IMR-90 (cell line): Measurements from ENCODE around the gene TRAPPC10. TPM values are rescaled to one million over a fixed set of nuclear protein-coding genes. Genes with fewer than 3 reads are reported as not detected.

Experiments used
- ATAC-seq: fragments of 200-7000 bp; cut with Tn5 transposase; 2 replicates; pipeline ENCODE4 v1.9.1; 2020; ENCODE audit warnings: low read depth, mild to moderate bottlenecking, moderate library complexity
- BruUV-seq: library from RNA; stranded (reverse); fragments of 400-500 nt; replicated peaks from 2 replicates; lab custom pipeline; 2021; lab: Mats Ljungman, UMichigan
- CTCF ChIA-PET: fragments of 300-600 bp; formaldehyde crosslinking; extraction: SDS; loops from one replicate; lab custom pipeline; 2021; ENCODE audit warnings: antibody characterized with exemption; lab: Yijun Ruan, JAX
- POLR2A ChIA-PET: fragments of 300-600 bp; sonication (Branson Sonifier 250); formaldehyde crosslinking; loops from one replicate; lab custom pipeline; 2022; ENCODE audit warnings: antibody characterized with exemption; ENCODE audit not compliant: unreplicated experiment; lab: Charles Lee
- DNase-seq: peaks from one replicate; pipeline ENCODE4 v3.0.0; 2013
- H2AFZ ChIP-seq: replicated peaks from 2 replicates; pipeline ENCODE3; 2013; ENCODE audit warnings: low read length, mild to moderate bottlenecking; ENCODE audit not compliant: poor library complexity
- H2AK5ac ChIP-seq: 2 replicates; pipeline ENCODE4 v1.6.1; 2013; ENCODE audit warnings: low read depth, low read length, inconsistent platforms
- H2AK9ac ChIP-seq: replicated peaks from 2 replicates; pipeline ENCODE3; 2013; ENCODE audit warnings: mild to moderate bottlenecking, low read depth, low read length, moderate library complexity; ENCODE audit not compliant: poor library complexity
- H2BK120ac ChIP-seq: 2 replicates; pipeline ENCODE4 v1.6.1; 2013; ENCODE audit warnings: low read depth, low read length, inconsistent platforms
- H2BK15ac ChIP-seq: 3 replicates; pipeline ENCODE4 v1.6.1; 2013; ENCODE audit warnings: low read depth, low read length, inconsistent platforms
- H2BK20ac ChIP-seq: 2 replicates; pipeline ENCODE4 v1.6.1; 2013; ENCODE audit warnings: low read depth, mild to moderate bottlenecking, inconsistent platforms, low read length, moderate library complexity
- H2BK5ac ChIP-seq: 2 replicates; pipeline ENCODE4 v1.6.1; 2013; ENCODE audit warnings: mild to moderate bottlenecking, low read depth, low read length, inconsistent platforms; ENCODE audit not compliant: poor library complexity, severe bottlenecking
- H3K14ac ChIP-seq: replicated peaks from 2 replicates; pipeline ENCODE4 v1.6.1; 2013; ENCODE audit warnings: low read depth, low read length, inconsistent platforms
- H3K18ac ChIP-seq: 2 replicates; pipeline ENCODE4 v1.6.1; 2013; ENCODE audit warnings: low read depth, low read length, control low read depth
- H3K23ac ChIP-seq: 2 replicates; pipeline ENCODE4 v1.6.1; 2013; ENCODE audit warnings: low read depth, low read length, inconsistent platforms
- H3K27ac ChIP-seq: 2 replicates; pipeline ENCODE4 v1.5.1; 2013; ENCODE audit warnings: mild to moderate bottlenecking, control low read depth, low read length; ENCODE audit not compliant: insufficient read depth
- H3K27me3 ChIP-seq: 2 replicates; pipeline ENCODE4 v1.6.1; 2013; ENCODE audit warnings: low read length; ENCODE audit not compliant: control insufficient read depth, insufficient read depth
- H3K36me3 ChIP-seq: 2 replicates; pipeline ENCODE4 v1.6.1; 2013; ENCODE audit warnings: low read length, mixed read lengths; ENCODE audit not compliant: control insufficient read depth, insufficient read depth
- H3K4ac ChIP-seq: 2 replicates; pipeline ENCODE4 v1.6.1; 2013; ENCODE audit warnings: low read depth, low read length, inconsistent platforms
- H3K4me1 ChIP-seq: 2 replicates; pipeline ENCODE4 v1.6.1; 2013; ENCODE audit warnings: low read length, mixed read lengths; ENCODE audit not compliant: control insufficient read depth, insufficient read depth
- H3K4me2 ChIP-seq: 2 replicates; pipeline ENCODE4 v1.6.1; 2013; ENCODE audit warnings: low read depth, mild to moderate bottlenecking, control low read depth, low read length, moderate library complexity
- H3K4me3 ChIP-seq: 2 replicates; pipeline ENCODE4 v1.5.1; 2013; ENCODE audit warnings: low read depth, mild to moderate bottlenecking, control low read depth, low read length, moderate library complexity; ENCODE audit not compliant: insufficient read depth
- H3K56ac ChIP-seq: 2 replicates; pipeline ENCODE4 v1.6.1; 2013; ENCODE audit warnings: low read length, inconsistent platforms; ENCODE audit not compliant: insufficient read depth; ENCODE audit errors: extremely low read depth
- H3K79me1 ChIP-seq, 2 experiments: 2 replicates each; pipeline ENCODE4 v1.6.1; 2013; ENCODE audit warnings: low read length in 2 of 2, inconsistent platforms in 1 of 2, low read depth in 1 of 2
- H3K9ac ChIP-seq: 2 replicates; pipeline ENCODE4 v1.6.1; 2013; ENCODE audit warnings: low read depth, low read length, control low read depth
- H3K9me1 ChIP-seq: 2 replicates; pipeline ENCODE4 v1.6.1; 2013; ENCODE audit warnings: low read length, inconsistent platforms; ENCODE audit not compliant: insufficient read depth
- H3K9me3 ChIP-seq: 2 replicates; pipeline ENCODE4 v1.6.1; 2013; ENCODE audit warnings: low read length; ENCODE audit not compliant: control insufficient read depth, insufficient read depth
- H4K20me1 ChIP-seq: 2 replicates; pipeline ENCODE4 v1.6.1; 2013; ENCODE audit warnings: low read length, inconsistent platforms; ENCODE audit not compliant: insufficient read depth
- H4K5ac ChIP-seq: 2 replicates; pipeline ENCODE4 v1.6.1; 2013; ENCODE audit warnings: mild to moderate bottlenecking, low read depth, low read length, control low read depth
- H4K8ac ChIP-seq, 2 experiments: 2 replicates each; pipeline ENCODE4 v1.6.1; 2013; ENCODE audit warnings: low read depth in 2 of 2, low read length in 2 of 2, control low read depth in 1 of 2, inconsistent platforms in 1 of 2
- H4K91ac ChIP-seq: 2 replicates; pipeline ENCODE4 v1.6.1; 2013; ENCODE audit warnings: low read depth, low read length, inconsistent platforms; ENCODE audit not compliant: insufficient read depth
- FOS ChIP-seq: fragments of 150-350 bp; IDR thresholded peaks from 2 replicates; pipeline ENCODE4 v1.6.1; 2016; ENCODE audit warnings: low read depth, low read length
- NFE2L2 ChIP-seq: fragments of 150-350 bp; IDR thresholded peaks from 2 replicates; pipeline ENCODE4 v1.6.1; 2016; ENCODE audit warnings: low read depth, mild to moderate bottlenecking, low read length
- RFX5 ChIP-seq: IDR thresholded peaks from 2 replicates; pipeline ENCODE4 v1.8.0; 2012; ENCODE audit warnings: low read depth, mild to moderate bottlenecking, low read length, moderate library complexity
- WGBS, 2 experiments: methylation state at CpG; one replicate each; pipeline versions ENCODE4 v1.1.5 to v1.1.7; 2013; ENCODE audit warnings: missing lambda C conversion rate in 2 of 2; ENCODE audit not compliant: insufficient read length in 1 of 2; ENCODE audit errors: extremely low coverage in 2 of 2; 5-methylcytosine and 5-hydroxymethylcytosine counted together
- dilution Hi-C: fragments of 300-500 bp; cut with HindIII; formaldehyde crosslinking; loops from one replicate; pipeline ENCODE4 v1.14.3; 2018; ENCODE audit warnings: low sequenced_read_pairs; ENCODE audit not compliant: unreplicated experiment
- in situ Hi-C: fragments of 300-500 bp; cut with MboI; formaldehyde crosslinking; loops from 3 replicates; pipeline ENCODE4 v1.14.3; 2019; ENCODE audit warnings: low sequenced_read_pairs, inconsistent platforms, mixed read lengths
- intact Hi-C: fragments of 100-400 bp; cut with micrococcal nuclease; formaldehyde crosslinking; loops from 2 replicates; pipeline ENCODE4 v1.10.0; 2022
- polyA plus RNA-seq, 3 experiments: library from polyadenylated mRNA; depleted of rRNA; stranded (reverse); fragments of >200 nt; gene quantifications; 2 replicates each; pipeline ENCODE4 v1.2.3, GENCODE V29; 2012; ENCODE audit warnings: low replicate concordance in 1 of 3
- total RNA-seq: library from RNA; depleted of rRNA; stranded (reverse); fragments of >200 nt; gene quantifications from 2 replicates; pipeline ENCODE4 v1.2.3, GENCODE V29; 2012
- TF ChIP-seq, protein P1 (sequence below): conservative IDR thresholded peaks from 2 replicates; pipeline ENCODE4 v1.5.1; 2012; ENCODE audit warnings: mild to moderate bottlenecking, low read depth, low read length, improper control_type of control experiment

TRAPPC10 gene
- total and polyA plus RNA-seq, 2 of the 4 experiments (the other 2 are of a cell fraction): 17.8 to 18.1 TPM

DNA sequence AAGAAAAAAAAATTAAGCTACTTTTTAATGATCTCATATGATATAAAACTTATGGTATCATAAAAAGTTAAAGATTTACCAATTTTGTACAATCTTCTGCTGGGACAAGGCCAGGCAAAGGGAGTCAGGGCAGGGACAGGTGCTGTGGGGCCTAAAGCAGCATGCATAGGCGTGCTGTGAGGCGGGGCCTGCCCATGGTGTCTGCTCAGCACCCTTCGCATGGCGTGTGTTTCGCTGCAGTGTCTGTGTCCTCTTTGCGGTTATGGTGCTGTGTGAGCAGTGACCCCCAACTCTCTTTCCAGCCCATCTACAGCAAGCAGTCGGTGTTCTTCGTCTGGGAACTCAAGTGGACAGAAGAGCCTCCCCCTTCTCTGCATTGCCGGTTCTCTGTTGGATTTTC lies 81.7 kb downstream of the TRAPPC10 start:
- BruUV-seq: no TSS peak
- Histone ChIP-seq H3K4me1 (no peaks in the 10 kb centered on the region), H3K27ac (no peak overlapping the region), H3K79me1 (peaks cover 5 to 20% of the 10 kb centered on the region in 2 experiments; a peak in 3 of 4 replicates), H2AK9ac (no peak overlapping the region), H3K27me3 (no peaks in the 10 kb centered on the region), H4K91ac (no peak overlapping the region), H3K4me3 (no peak overlapping the region), H3K9me1 (peaks cover 5% of the 10 kb centered on the region; the same call in 1 of the 2 replicates), H2AK5ac (no peak overlapping the region), H3K56ac (no peak overlapping the region), H2BK15ac (no peak overlapping the region), H2BK20ac (no peak overlapping the region), H3K18ac (no peak overlapping the region), H2BK5ac (no peak overlapping the region), H4K5ac (no peak overlapping the region), H4K8ac (no peak overlapping the region), H3K9ac (no peak overlapping the region), H3K23ac (no peak overlapping the region), H3K4me2 (no peak overlapping the region), H4K20me1 (peaks cover 4% of the 10 kb centered on the region; the same call in 1 of the 2 replicates), H3K4ac (no peak overlapping the region), H3K14ac (no peak overlapping the region), H2AFZ (peak overlapping the region; percentile 6), H2BK120ac (no peak overlapping the region), H3K36me3 (peaks cover 32% of the 10 kb centered on the region), H3K9me3 (no peaks in the 10 kb centered on the region)
- in situ Hi-C loops: no loop called here
- TF ChIP-seq NFE2L2 (no peak), FOS (no peak), RFX5 (no peak)
- TF ChIP-seq, protein P1, sequence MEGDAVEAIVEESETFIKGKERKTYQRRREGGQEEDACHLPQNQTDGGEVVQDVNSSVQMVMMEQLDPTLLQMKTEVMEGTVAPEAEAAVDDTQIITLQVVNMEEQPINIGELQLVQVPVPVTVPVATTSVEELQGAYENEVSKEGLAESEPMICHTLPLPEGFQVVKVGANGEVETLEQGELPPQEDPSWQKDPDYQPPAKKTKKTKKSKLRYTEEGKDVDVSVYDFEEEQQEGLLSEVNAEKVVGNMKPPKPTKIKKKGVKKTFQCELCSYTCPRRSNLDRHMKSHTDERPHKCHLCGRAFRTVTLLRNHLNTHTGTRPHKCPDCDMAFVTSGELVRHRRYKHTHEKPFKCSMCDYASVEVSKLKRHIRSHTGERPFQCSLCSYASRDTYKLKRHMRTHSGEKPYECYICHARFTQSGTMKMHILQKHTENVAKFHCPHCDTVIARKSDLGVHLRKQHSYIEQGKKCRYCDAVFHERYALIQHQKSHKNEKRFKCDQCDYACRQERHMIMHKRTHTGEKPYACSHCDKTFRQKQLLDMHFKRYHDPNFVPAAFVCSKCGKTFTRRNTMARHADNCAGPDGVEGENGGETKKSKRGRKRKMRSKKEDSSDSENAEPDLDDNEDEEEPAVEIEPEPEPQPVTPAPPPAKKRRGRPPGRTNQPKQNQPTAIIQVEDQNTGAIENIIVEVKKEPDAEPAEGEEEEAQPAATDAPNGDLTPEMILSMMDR: no peak
- ChIA-PET CTCF (no interaction called here), POLR2A (no interaction called here)
- dilution Hi-C loops: no loop called here
- 100% methylated on average over 1 of the region's 9 CpGs; no CpG with 5 or more reads in 1 of the 2 experiments for WGBS, 2 experiments
- ATAC-seq (no peak), DNase-seq (no peak)
- intact Hi-C loops: no loop called here
